Nephron (organoid): ENCODE results near the gene IRF6.

Source experiments
- H3K27ac Mint-ChIP-seq, 3 experiments: 2 replicates each; pipeline ENCODE4 v1.8.0; 2020; ENCODE audit warnings: mixed read lengths in 3 of 3, mild to moderate bottlenecking in 2 of 3, moderate library complexity in 1 of 3
- H3K27me3 Mint-ChIP-seq: 2 replicates; pipeline ENCODE4 v1.8.0; 2021; ENCODE audit warnings: low read depth, mild to moderate bottlenecking, moderate library complexity, mixed read lengths
- H3K36me3 Mint-ChIP-seq: 2 replicates; pipeline ENCODE4 v1.8.0; 2020; ENCODE audit warnings: low read depth, mixed read lengths
- H3K4me1 Mint-ChIP-seq: 2 replicates; pipeline ENCODE4 v1.8.0; 2020; ENCODE audit warnings: mixed read lengths
- H3K4me3 Mint-ChIP-seq, 3 experiments: 2 replicates each; pipeline ENCODE4 v1.8.0; 2020; ENCODE audit warnings: mild to moderate bottlenecking in 3 of 3, mixed read lengths in 3 of 3, moderate library complexity in 2 of 3
- H3K9me3 Mint-ChIP-seq: 2 replicates; pipeline ENCODE4 v1.8.0; 2020; ENCODE audit warnings: mixed read lengths
- TF ChIP-seq, protein P1 (sequence below), 3 experiments: fragments of 200-600 bp; sonication (generic); IDR thresholded peaks; one replicate each; pipeline ENCODE4 v1.5.0; 2021; ENCODE audit warnings: antibody characterized with exemption in 3 of 3; ENCODE audit not compliant: unreplicated experiment in 3 of 3

The IRF6 gene

DNA sequence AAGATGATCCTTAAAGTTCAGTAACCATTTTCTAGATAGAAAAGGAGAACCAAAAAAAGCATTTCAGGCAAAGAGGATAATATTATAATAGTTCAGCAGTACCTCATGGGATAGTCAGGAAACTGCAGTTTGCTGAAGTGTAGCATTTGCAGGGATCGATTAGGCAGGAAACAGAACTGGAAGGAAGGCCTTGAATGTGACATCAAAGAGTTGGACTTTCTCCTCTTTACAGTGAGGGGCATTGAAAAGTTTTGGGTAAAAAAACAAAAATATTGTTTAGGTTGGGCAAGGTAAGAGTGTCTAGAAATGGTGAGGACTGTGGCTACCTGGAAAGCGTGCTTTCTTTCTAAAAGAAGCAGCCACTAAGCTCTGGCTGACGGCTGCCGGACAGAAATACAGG lies 8.0 kb upstream of the IRF6 start:
- Mint-ChIP-seq H3K27me3 (peaks cover 25% of the 10 kb centered on the region), H3K27ac (no peak overlapping the region), H3K9me3 (no peaks in the 10 kb centered on the region), H3K4me3 (no peak overlapping the region), H3K4me1 (no peaks in the 10 kb centered on the region), H3K36me3 (no peaks in the 10 kb centered on the region)
- TF ChIP-seq, protein P1, sequence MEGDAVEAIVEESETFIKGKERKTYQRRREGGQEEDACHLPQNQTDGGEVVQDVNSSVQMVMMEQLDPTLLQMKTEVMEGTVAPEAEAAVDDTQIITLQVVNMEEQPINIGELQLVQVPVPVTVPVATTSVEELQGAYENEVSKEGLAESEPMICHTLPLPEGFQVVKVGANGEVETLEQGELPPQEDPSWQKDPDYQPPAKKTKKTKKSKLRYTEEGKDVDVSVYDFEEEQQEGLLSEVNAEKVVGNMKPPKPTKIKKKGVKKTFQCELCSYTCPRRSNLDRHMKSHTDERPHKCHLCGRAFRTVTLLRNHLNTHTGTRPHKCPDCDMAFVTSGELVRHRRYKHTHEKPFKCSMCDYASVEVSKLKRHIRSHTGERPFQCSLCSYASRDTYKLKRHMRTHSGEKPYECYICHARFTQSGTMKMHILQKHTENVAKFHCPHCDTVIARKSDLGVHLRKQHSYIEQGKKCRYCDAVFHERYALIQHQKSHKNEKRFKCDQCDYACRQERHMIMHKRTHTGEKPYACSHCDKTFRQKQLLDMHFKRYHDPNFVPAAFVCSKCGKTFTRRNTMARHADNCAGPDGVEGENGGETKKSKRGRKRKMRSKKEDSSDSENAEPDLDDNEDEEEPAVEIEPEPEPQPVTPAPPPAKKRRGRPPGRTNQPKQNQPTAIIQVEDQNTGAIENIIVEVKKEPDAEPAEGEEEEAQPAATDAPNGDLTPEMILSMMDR (IDR thresholded peaks at IDR 0.05; ENCODE audit: unreplicated experiment in 3 of 3) = no peak

DNA sequence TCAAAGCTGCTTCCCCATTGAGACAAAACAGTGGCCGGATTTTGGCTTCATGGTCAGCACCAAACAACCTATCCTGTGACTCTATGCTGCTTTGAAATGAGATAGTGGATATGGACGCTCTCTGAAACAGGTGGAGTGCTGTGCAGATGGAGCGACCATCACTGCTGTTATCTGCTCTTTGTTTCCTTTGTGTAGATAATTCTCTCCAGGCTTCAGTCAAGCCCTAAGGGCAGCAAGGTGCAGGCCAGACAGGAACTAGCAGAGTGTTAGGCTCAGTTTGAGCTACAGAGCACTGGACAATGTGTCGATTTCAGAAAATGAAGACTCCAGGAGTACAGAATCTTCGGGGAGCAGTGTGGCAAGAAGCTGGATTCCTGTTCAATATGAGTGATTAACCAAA lies 4.8 kb upstream of the IRF6 start:
- Mint-ChIP-seq H3K9me3 (no peaks in the 10 kb centered on the region), H3K27me3 (peaks cover 12% of the 10 kb centered on the region), H3K27ac (no peak overlapping the region), H3K4me3 (no peak overlapping the region), H3K36me3 (no peaks in the 10 kb centered on the region), H3K4me1 (peaks cover 17% of the 10 kb centered on the region)
- TF ChIP-seq, protein P1 (IDR thresholded peaks at IDR 0.05; ENCODE audit: unreplicated experiment in 3 of 3) = no peak

DNA sequence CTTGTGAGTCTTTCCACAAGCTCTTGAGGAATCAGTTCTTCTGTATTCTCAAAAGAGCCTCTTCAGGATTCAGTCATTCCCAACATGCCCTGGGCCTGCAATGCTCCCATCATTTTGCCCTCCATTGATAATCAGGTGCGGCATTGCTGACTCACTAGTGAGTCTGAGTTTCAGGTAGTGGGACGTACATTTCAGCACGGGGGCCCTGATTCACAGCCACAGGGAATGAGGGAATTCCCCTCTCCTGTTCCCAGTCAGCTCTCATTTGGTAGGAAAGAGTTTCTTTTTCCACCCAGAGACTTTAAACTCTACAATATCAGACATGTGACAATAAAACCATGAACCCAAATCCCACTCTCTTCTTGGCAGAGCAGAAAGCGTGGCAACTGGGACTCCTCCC lies 3.7 kb upstream of the IRF6 start:
- peaks cover 17% of the 10 kb centered on the region for H3K4me1 Mint-ChIP-seq
- H3K27ac Mint-ChIP-seq = no peak overlapping the region
- TF ChIP-seq, protein P1 (IDR thresholded peaks at IDR 0.05; ENCODE audit: unreplicated experiment in 3 of 3) = no peak
- no peaks in the 10 kb centered on the region for H3K9me3 Mint-ChIP-seq
- no peak overlapping the region for H3K4me3 Mint-ChIP-seq
- H3K27me3 Mint-ChIP-seq = peaks cover 24% of the 10 kb centered on the region
- no peaks in the 10 kb centered on the region for H3K36me3 Mint-ChIP-seq

DNA sequence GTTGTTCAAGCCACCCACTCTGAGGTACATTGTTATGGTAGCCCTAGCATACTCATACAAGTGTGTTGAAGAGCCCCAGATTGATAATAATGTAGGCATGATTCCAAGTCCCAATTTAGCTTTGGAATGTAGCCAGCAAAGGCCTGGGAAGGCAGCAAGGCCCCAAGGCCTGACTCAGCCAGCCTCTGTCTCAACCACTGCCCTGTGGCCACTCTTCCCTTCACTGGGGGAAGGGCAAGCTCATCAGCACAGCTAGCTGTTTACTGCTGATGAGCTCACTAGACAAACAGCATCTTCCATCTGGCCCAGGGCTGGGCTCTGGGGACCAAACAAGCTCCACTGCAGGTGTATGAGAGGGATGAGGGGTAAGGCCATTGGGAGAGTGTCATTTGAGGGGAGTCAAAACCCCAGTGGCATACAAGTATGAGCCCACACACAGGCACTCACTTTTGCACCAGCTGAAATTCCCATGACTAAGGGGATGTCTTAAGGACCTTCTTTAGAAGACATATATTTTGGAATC lies 2.2 kb upstream of the IRF6 start:
- no peaks in the 10 kb centered on the region for H3K36me3 Mint-ChIP-seq

DNA sequence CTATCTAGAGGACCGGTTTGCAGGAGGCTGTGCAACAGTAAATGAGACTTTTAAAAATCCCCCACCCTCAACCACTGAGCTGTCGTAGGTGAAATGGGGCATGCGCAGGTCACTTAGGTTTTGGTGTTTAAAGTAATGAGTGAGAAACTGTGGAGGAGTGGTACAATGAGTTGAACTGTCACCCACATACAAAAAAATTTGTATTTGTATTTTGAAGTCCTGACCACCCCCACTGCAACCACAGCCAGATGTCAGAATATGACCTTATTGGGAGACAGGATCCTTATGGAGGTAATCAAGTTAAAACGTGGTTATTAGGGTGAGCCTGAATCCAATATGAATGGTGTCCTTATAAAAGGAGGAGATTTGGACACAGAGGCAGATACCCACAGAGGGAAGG lies 1.6 kb upstream of the IRF6 start:
- Mint-ChIP-seq H3K4me1 (peaks cover 17% of the 10 kb centered on the region), H3K27ac (no peak overlapping the region), H3K27me3 (peaks cover 34% of the 10 kb centered on the region), H3K4me3 (no peak overlapping the region), H3K36me3 (no peaks in the 10 kb centered on the region), H3K9me3 (no peaks in the 10 kb centered on the region)
- TF ChIP-seq, protein P1 (IDR thresholded peaks at IDR 0.05; ENCODE audit: unreplicated experiment in 3 of 3) = no peak

More for the DNA sequence above, 2.2 kb upstream of the IRF6 start:
- no peak overlapping the region for H3K4me3 Mint-ChIP-seq
- no peaks in the 10 kb centered on the region for H3K9me3 Mint-ChIP-seq
- peak overlapping the region in 1 of 3 experiments; percentile 60 for H3K27ac Mint-ChIP-seq
- peaks cover 17% of the 10 kb centered on the region for H3K4me1 Mint-ChIP-seq
- TF ChIP-seq, protein P1 (IDR thresholded peaks at IDR 0.05; ENCODE audit: unreplicated experiment in 3 of 3) = no peak
- H3K27me3 Mint-ChIP-seq = peaks cover 36% of the 10 kb centered on the region

DNA sequence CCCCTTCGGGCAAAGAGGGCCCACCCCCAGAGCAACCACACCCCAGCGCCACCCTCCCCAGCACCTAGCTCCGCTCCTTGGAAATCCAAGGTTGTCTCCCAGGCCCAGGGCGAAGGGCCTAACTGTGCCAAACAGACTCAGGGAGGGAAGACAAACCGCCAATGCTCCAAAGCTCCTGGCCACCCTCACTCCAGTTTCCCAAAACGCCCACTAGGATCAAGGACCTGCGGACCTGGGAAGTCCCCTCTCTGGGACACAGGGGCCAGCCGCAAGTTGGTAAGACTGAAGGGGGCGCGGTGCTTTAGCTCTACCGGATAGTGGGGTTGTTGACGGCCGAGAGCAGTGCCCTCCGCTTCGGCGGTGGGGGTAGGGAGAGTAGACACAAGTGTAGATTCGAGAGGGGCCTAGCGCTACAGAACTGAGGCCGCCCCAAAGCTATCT lies 581 bp downstream of the IRF6 start:
- Mint-ChIP-seq H3K4me1 (peaks cover 27% of the 10 kb centered on the region), H3K36me3 (no peaks in the 10 kb centered on the region), H3K27ac (peak overlapping the region in 2 of 3 experiments; percentile 84 to 94), H3K4me3 (peak overlapping the region; percentile 86 to 88 (median 88)), H3K9me3 (no peaks in the 10 kb centered on the region), H3K27me3 (peaks cover 44% of the 10 kb centered on the region)
- TF ChIP-seq, protein P1 (IDR thresholded peaks at IDR 0.05; ENCODE audit: unreplicated experiment in 3 of 3) = no peak
